Measurements from ENCODE around the gene CYTH2.

DNA sequence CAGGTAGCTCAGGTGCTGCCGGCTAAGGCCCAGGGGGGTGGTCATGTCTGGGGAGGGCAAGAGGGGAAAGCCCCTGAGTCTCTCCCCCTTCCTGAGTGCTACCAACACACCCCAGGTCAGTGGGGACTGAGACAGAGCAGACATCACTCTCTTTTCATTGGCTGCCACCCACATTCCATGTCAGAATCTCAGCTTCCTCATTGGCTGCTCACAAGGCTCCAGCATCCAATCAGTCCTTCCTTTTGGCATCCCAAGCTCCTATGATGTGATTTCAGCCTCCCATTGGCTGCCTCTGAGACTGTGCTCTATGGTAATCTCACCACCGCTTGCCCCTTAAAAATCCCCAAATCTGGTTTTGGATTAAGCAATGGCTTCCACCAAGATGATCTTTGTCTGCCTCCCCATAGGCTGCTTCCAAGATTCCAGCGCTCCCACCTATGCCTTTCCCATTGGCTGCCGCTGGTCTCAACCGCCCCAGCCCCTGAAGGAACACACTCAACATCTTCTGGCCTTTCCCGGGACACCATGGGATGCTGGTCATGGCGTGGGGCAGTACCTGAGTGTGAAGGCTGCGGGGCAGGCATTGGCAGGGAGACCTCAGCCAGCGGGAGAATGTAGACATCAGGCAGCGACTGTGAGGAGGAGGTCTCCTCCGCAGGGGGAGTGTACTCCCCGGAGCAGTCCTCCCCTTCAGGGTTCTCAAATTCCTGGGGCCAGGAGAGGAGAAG is 40.5 kb downstream of the CYTH2 start:
- TF ChIP-seq EZH2phosphoT487 (IDR thresholded peaks at IDR 0.05; ENCODE audit: low read depth): no peak
- TF ChIP-seq, protein P1, sequence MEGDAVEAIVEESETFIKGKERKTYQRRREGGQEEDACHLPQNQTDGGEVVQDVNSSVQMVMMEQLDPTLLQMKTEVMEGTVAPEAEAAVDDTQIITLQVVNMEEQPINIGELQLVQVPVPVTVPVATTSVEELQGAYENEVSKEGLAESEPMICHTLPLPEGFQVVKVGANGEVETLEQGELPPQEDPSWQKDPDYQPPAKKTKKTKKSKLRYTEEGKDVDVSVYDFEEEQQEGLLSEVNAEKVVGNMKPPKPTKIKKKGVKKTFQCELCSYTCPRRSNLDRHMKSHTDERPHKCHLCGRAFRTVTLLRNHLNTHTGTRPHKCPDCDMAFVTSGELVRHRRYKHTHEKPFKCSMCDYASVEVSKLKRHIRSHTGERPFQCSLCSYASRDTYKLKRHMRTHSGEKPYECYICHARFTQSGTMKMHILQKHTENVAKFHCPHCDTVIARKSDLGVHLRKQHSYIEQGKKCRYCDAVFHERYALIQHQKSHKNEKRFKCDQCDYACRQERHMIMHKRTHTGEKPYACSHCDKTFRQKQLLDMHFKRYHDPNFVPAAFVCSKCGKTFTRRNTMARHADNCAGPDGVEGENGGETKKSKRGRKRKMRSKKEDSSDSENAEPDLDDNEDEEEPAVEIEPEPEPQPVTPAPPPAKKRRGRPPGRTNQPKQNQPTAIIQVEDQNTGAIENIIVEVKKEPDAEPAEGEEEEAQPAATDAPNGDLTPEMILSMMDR (IDR thresholded peaks at IDR 0.05; ENCODE audit: low read depth, low read length): no peak
